ENCODE measurements around the gene YTHDF2. TPM values are rescaled to one million over a fixed set of nuclear protein-coding genes. Genes with fewer than 3 reads are reported as not detected.
"Not testable (repeated sequence)": the region's sequence is repeated elsewhere in the genome, so short reads cannot be mapped to it uniquely, and the experiment has no call there.

Gene YTHDF2
- polyA plus RNA-seq, 1 experiment: 85.1 TPM

DNA sequence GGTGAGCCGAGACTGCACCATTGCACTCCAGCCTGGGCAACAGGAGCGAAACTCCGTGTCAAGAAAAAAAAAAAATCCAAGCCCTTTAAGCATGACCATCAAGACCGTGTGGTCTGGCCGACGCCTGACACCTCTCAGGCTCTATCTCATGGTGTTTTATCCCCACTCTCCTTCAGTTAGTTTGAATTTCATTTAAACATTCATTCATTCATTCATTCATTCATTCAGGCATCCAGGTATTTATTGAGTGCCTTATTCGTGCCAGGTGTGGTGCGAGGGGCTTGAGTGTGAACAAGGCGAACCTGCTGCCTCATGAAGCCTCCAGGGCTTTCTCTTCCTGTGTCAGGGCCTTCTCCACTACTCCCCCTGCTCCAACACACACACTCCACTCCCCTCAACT is 52.7 kb downstream of the YTHDF2 start:
- ChIA-PET POLR2A (no interaction called here), CTCF (interaction anchor here (0.6 kb wide), 1 partner anchor 87 kb away, joined by 3 read pairs; no protein-coding TSS in a partner anchor)
- H3K27ac ChIP-seq (ENCODE audit: low read depth, low read length): no peak overlapping the region
- TF ChIP-seq, protein P1, sequence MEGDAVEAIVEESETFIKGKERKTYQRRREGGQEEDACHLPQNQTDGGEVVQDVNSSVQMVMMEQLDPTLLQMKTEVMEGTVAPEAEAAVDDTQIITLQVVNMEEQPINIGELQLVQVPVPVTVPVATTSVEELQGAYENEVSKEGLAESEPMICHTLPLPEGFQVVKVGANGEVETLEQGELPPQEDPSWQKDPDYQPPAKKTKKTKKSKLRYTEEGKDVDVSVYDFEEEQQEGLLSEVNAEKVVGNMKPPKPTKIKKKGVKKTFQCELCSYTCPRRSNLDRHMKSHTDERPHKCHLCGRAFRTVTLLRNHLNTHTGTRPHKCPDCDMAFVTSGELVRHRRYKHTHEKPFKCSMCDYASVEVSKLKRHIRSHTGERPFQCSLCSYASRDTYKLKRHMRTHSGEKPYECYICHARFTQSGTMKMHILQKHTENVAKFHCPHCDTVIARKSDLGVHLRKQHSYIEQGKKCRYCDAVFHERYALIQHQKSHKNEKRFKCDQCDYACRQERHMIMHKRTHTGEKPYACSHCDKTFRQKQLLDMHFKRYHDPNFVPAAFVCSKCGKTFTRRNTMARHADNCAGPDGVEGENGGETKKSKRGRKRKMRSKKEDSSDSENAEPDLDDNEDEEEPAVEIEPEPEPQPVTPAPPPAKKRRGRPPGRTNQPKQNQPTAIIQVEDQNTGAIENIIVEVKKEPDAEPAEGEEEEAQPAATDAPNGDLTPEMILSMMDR (IDR thresholded peaks at IDR 0.05; ENCODE audit: low read depth, low read length): no peak
- H3K4me3 ChIP-seq (ENCODE audit: low read depth, low read length): no peak overlapping the region
- peaks cover 11% of the 10 kb centered on the region for H3K27me3 ChIP-seq (ENCODE audit: control insufficient read depth, insufficient read depth, low read length)
- no peak for DNase-seq (ENCODE audit: low read depth, low spot score)
- no peaks in the 10 kb centered on the region for H3K9me3 ChIP-seq (ENCODE audit: control insufficient read depth, insufficient read depth, low read length)

DNA sequence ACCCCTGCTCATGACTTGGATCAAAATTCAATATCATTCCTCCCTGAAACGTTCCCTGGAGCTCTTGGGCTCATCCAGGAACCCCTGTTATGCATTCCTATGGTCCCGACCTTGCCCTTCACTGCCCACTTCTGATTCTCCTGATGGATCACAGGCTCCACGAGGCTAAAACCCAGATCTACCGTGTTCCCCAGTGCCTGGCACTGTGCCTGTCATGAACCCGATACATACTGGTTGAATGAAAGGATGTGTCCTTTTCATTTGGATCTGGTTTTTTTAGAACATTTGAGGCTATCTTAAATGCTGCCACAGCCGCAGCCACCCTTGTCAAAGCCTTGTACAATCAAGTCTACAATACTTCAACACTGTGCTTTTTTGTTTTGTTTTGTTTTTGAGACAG is 53.1 kb downstream of the YTHDF2 start:
- ChIA-PET POLR2A (no interaction called here), CTCF (interaction anchor here (0.6 kb wide), 1 partner anchor 87 kb away, joined by 3 read pairs; no protein-coding TSS in a partner anchor)
- Histone ChIP-seq H3K9me3 (ENCODE audit: control insufficient read depth, insufficient read depth, low read length) (no peaks in the 10 kb centered on the region), H3K27ac (ENCODE audit: low read depth, low read length) (no peak overlapping the region), H3K27me3 (ENCODE audit: control insufficient read depth, insufficient read depth, low read length) (peaks cover 11% of the 10 kb centered on the region), H3K4me3 (ENCODE audit: low read depth, low read length) (no peak overlapping the region)
- TF ChIP-seq, protein P1 (IDR thresholded peaks at IDR 0.05; ENCODE audit: low read depth, low read length): no peak
- no peak for DNase-seq (ENCODE audit: low read depth, low spot score)

DNA sequence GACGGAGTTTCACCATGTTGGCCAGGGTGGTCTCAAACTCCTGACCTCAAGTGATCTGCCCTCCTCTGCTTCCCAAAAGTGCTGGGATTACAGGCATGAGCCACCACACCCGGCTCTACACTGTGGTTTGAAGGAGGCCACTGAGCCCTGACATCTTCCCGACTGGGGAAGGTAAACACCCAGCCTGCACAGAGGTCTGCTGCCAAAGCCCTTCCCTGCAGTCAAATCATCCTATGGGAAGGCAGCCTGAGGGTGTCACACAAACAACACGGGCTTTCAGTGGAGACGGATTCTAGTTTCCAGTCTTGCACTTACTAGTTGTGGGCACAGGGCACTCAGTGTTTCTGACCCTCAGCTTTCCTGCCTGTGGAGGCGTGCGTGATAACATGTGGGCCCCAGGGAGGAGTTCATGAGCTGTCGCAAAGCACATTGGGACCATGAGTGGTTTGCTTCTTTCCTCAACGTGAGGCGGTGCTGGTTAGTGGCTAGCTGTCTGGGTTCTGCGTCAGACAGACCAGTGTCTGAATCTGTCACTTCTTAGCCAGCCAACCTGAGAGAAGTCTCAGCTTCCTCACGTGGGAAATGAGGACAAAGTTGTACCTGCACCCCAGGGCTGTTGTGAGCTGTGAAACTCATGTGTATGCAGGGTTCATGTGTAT is 53.8 kb downstream of the YTHDF2 start:
- H3K9me3 ChIP-seq (ENCODE audit: control insufficient read depth, insufficient read depth, low read length): no peaks in the 10 kb centered on the region
- DNase-seq (ENCODE audit: low read depth, low spot score): no peak
- POLR2A ChIA-PET: no interaction called here
- H3K4me3 ChIP-seq (ENCODE audit: low read depth, low read length): no peak overlapping the region
- no peak overlapping the region for H3K27ac ChIP-seq (ENCODE audit: low read depth, low read length)
- TF ChIP-seq, protein P1 (IDR thresholded peaks at IDR 0.05; ENCODE audit: low read depth, low read length): no peak
- CTCF ChIA-PET: interaction anchor here (1.6 kb wide), 1 partner anchor 87 kb away, joined by 7 read pairs; no protein-coding TSS in a partner anchor
- H3K27me3 ChIP-seq (ENCODE audit: control insufficient read depth, insufficient read depth, low read length): peaks cover 11% of the 10 kb centered on the region

DNA sequence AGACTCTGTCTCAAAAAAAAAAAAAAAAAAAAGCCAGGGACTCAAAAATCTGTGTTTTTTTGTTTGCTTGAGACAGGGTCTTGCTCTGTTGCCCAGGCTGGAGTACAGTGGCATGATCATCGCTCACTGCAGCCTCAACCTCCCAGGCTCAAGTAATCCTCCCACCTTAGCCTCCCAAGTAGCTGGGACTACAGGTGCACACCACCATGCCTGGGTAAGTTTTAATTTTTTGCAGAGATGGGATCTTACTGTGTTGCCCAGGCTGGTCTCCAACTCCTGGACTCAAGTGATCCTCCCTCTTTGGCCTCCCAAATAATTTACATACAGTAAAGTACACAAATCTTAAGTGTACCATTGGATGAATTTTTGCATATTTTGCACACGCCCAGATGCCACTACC is 55.2 kb downstream of the YTHDF2 start:
- POLR2A ChIA-PET; H3K27ac ChIP-seq (ENCODE audit: low read depth, low read length); H3K4me3 ChIP-seq (ENCODE audit: low read depth, low read length); H3K9me3 ChIP-seq (ENCODE audit: control insufficient read depth, insufficient read depth, low read length); DNase-seq (ENCODE audit: low read depth, low spot score): not testable (repeated sequence)
- H3K27me3 ChIP-seq (ENCODE audit: control insufficient read depth, insufficient read depth, low read length): peaks cover 18% of the 10 kb centered on the region
- CTCF ChIA-PET: interaction anchor here (0.6 to 2.9 kb wide), 7 partner anchors 16 to 411 kb away, joined by 3 to 21 read pairs (median 7); no protein-coding TSS in a partner anchor

DNA sequence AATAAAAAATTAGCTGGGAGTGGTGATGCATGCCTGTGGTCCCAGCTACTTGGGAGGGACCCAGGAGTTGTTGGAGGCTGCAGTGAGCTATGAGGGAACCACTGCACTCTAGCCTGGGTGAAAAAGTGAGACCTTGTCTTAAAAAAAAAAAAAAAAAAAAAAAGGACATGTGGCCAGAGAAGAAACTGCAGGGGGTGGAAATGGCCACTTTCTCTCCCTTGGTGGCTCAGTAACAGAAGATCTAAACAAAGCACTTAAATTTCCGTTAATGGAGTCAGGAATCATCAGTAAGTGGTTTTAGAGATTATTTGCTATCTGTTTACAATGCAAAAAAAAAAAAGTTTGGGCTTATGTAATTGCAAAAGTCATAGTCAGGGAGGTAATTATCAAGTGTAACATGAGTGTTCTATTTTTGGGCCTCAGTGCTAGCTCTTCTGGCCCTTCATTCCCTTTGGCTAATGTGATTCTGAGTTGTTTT is 55.9 kb downstream of the YTHDF2 start:
- H3K27ac ChIP-seq (ENCODE audit: low read depth, low read length): no peak overlapping the region
- TF ChIP-seq, protein P1 (IDR thresholded peaks at IDR 0.05; ENCODE audit: low read depth, low read length): peak; percentile 14; the same call in 1 of the 2 replicates
- H3K9me3 ChIP-seq (ENCODE audit: control insufficient read depth, insufficient read depth, low read length): no peaks in the 10 kb centered on the region
- peaks cover 21% of the 10 kb centered on the region for H3K27me3 ChIP-seq (ENCODE audit: control insufficient read depth, insufficient read depth, low read length)
- no peak for DNase-seq (ENCODE audit: low read depth, low spot score)
- ChIA-PET POLR2A (interaction anchor here (0.6 kb wide), 1 partner anchor 92 kb away, joined by 8 read pairs; no protein-coding TSS in a partner anchor), CTCF (interaction anchor here (0.6 to 3.1 kb wide), 9 partner anchors 7 to 410 kb away, joined by 3 to 21 read pairs (median 6); partner anchors contain the start of gene YTHDF2)
- no peak overlapping the region for H3K4me3 ChIP-seq (ENCODE audit: low read depth, low read length)

DNA sequence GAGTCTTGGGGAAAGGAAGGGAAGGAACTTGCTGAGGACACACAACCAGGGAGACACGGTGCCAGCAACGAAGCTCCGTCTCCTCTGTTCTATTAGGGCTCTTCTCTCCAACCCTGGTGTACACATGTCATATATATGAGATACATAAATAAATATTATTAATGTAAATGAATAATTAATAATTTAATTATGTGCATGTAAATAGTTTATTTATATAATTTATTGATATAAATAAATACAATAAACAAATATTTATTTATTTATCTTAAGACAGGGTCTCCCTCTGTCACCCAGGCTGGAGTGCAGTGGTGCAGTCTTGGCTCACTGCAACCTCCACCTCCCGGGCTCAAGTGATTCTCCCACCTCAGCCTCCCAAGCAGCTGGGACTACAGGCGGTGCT is 57.8 kb downstream of the YTHDF2 start:
- CTCF ChIA-PET: interaction anchor here (2.9 to 3.1 kb wide), 2 partner anchors 9 to 83 kb away, joined by 10 to 21 read pairs; no protein-coding TSS in a partner anchor
- peaks cover 25% of the 10 kb centered on the region for H3K27me3 ChIP-seq (ENCODE audit: control insufficient read depth, insufficient read depth, low read length)
- H3K9me3 ChIP-seq (ENCODE audit: control insufficient read depth, insufficient read depth, low read length); DNase-seq (ENCODE audit: low read depth, low spot score); POLR2A ChIA-PET; H3K4me3 ChIP-seq (ENCODE audit: low read depth, low read length); H3K27ac ChIP-seq (ENCODE audit: low read depth, low read length): not testable (repeated sequence)

Data from AG04450 (cell line).